GM23338 (cell line): ENCODE data around the gene NFE2L3. TPM values are rescaled to one million over a fixed set of nuclear protein-coding genes. Genes with fewer than 3 reads are reported as not detected.

Experiments
- ATAC-seq: fragments of 200-7000 bp; cut with Tn5 transposase; 3 replicates; pipeline ENCODE4 v1.9.1; 2020
- DNase-seq: peaks from one replicate; pipeline ENCODE4 v3.0.0-alpha.2; 2015; ENCODE audit warnings: low spot score
- H2AFZ ChIP-seq: fragments of 200-600 bp; sonication (generic); 2 replicates; pipeline ENCODE4 v1.8.0; 2016; ENCODE audit warnings: antibody characterized with exemption, mild to moderate bottlenecking, moderate library complexity
- H3F3A ChIP-seq: fragments of 200-600 bp; sonication (generic); replicated peaks from 2 replicates; pipeline ENCODE4 v1.8.0; 2017; ENCODE audit warnings: antibody characterized with exemption, mixed run types, low read depth
- H3K27ac ChIP-seq: fragments of 200-600 bp; sonication (generic); 2 replicates; pipeline ENCODE4 v1.6.1; 2016; ENCODE audit warnings: low read depth
- H3K27me3 ChIP-seq: fragments of 200-600 bp; sonication (generic); 2 replicates; pipeline ENCODE4 v1.8.0; 2016; ENCODE audit warnings: mild to moderate bottlenecking, mixed run types, moderate library complexity; ENCODE audit not compliant: insufficient read depth
- H3K36me3 ChIP-seq: fragments of 200-600 bp; sonication (generic); 2 replicates; pipeline ENCODE4 v1.8.0; 2016; ENCODE audit warnings: mild to moderate bottlenecking; ENCODE audit not compliant: insufficient read depth
- H3K4me1 ChIP-seq: fragments of 200-600 bp; sonication (generic); 2 replicates; pipeline ENCODE4 v1.8.0; 2016; ENCODE audit warnings: mild to moderate bottlenecking, moderate library complexity; ENCODE audit not compliant: insufficient read depth
- H3K4me2 ChIP-seq: fragments of 200-600 bp; sonication (generic); 2 replicates; pipeline ENCODE4 v1.7.1; 2017; ENCODE audit warnings: mixed run types
- H3K4me3 ChIP-seq: fragments of 200-600 bp; sonication (generic); 2 replicates; pipeline ENCODE4 v1.6.1; 2016; ENCODE audit warnings: mixed run types
- H3K79me2 ChIP-seq: fragments of 200-600 bp; sonication (generic); replicated peaks from 2 replicates; pipeline ENCODE4 v1.8.0; 2017; ENCODE audit warnings: mild to moderate bottlenecking; ENCODE audit not compliant: insufficient read depth
- H3K9me2 ChIP-seq: fragments of 200-600 bp; sonication (generic); 2 replicates; pipeline ENCODE4 v1.8.0; 2017; ENCODE audit not compliant: insufficient read depth
- H4K20me1 ChIP-seq: fragments of 200-600 bp; sonication (generic); replicated peaks from 2 replicates; pipeline ENCODE4 v1.8.0; 2017; ENCODE audit warnings: mild to moderate bottlenecking; ENCODE audit not compliant: insufficient read depth
- H3K27ac Mint-ChIP-seq: 2 replicates; pipeline ENCODE4 v1.8.0; 2020; ENCODE audit warnings: inconsistent platforms, mild to moderate bottlenecking, moderate library complexity, mixed read lengths
- H3K27me3 Mint-ChIP-seq: 3 replicates; pipeline ENCODE4 v1.8.0; 2022; ENCODE audit warnings: low read depth, mild to moderate bottlenecking, moderate library complexity, mixed read lengths, inconsistent platforms; ENCODE audit not compliant: insufficient read depth, poor library complexity
- H3K36me3 Mint-ChIP-seq: 3 replicates; pipeline ENCODE4 v1.8.0; 2021; ENCODE audit warnings: low read depth, mild to moderate bottlenecking, inconsistent platforms, moderate library complexity, mixed read lengths
- H3K4me1 Mint-ChIP-seq: 3 replicates; pipeline ENCODE4 v1.8.0; 2020; ENCODE audit warnings: mild to moderate bottlenecking, inconsistent platforms, mixed read lengths
- H3K4me3 Mint-ChIP-seq: 3 replicates; pipeline ENCODE4 v1.8.0; 2021; ENCODE audit warnings: moderate library complexity, mild to moderate bottlenecking, inconsistent platforms, mixed read lengths
- H3K9me3 Mint-ChIP-seq: 3 replicates; pipeline ENCODE4 v1.8.0; 2020; ENCODE audit warnings: moderate library complexity, mild to moderate bottlenecking, inconsistent platforms, mixed read lengths
- CTCF ChIP-seq, 2 experiments: fragments of 200-600 bp in 1 of 2; sonication (generic) in 1 of 2; conservative IDR thresholded peaks; 2 replicates each; pipeline versions ENCODE4 v1.5.1 to v1.6.1; 2016 to 2017; ENCODE audit warnings: antibody characterized with exemption in 2 of 2, low read depth in 2 of 2, mild to moderate bottlenecking in 2 of 2, moderate library complexity in 1 of 2
- ETS1 ChIP-seq: IDR thresholded peaks from 2 replicates; pipeline ENCODE4 v1.6.1; 2016; ENCODE audit warnings: antibody characterized with exemption
- EZH2 ChIP-seq: fragments of 200-600 bp; sonication (generic); IDR thresholded peaks from one replicate; pipeline ENCODE4 v1.8.0; 2017; ENCODE audit warnings: antibody characterized with exemption, mild to moderate bottlenecking, low read depth; ENCODE audit not compliant: unreplicated experiment
- EZH2phosphoT487 ChIP-seq: fragments of 200-600 bp; sonication (generic); IDR thresholded peaks from one replicate; pipeline ENCODE4 v1.8.1; 2018; ENCODE audit warnings: antibody characterized with exemption; ENCODE audit not compliant: unreplicated experiment
- JUNB ChIP-seq: IDR thresholded peaks from one replicate; pipeline ENCODE4 v1.6.1; 2016; ENCODE audit warnings: antibody characterized with exemption; ENCODE audit not compliant: unreplicated experiment
- NANOG ChIP-seq: IDR thresholded peaks from 2 replicates; pipeline ENCODE4 v1.6.1; 2016; ENCODE audit warnings: antibody characterized with exemption, borderline replicate concordance
- POLR2AphosphoS5 ChIP-seq: IDR thresholded peaks from 2 replicates; pipeline ENCODE4 v1.6.1; 2016; ENCODE audit warnings: antibody characterized with exemption, low read depth
- REST ChIP-seq: IDR thresholded peaks from one replicate; pipeline ENCODE4 v1.6.1; 2018; ENCODE audit warnings: antibody characterized with exemption; ENCODE audit not compliant: unreplicated experiment
- ZNF114 ChIP-seq: fragments of 250-450 bp; sonication (Bioruptor Pico); IDR thresholded peaks from 2 replicates; pipeline ENCODE4 v1.5.0; 2020; ENCODE audit warnings: mild to moderate bottlenecking, moderate library complexity
- ZNF331 ChIP-seq: fragments of 250-450 bp; sonication (Bioruptor Pico); IDR thresholded peaks from 2 replicates; pipeline ENCODE4 v1.5.0; 2020; ENCODE audit warnings: low read depth, mild to moderate bottlenecking, moderate library complexity
- ZNF462 ChIP-seq: fragments of 250-450 bp; sonication (Bioruptor Pico); IDR thresholded peaks from 2 replicates; pipeline ENCODE4 v1.5.0; 2020; ENCODE audit warnings: mild to moderate bottlenecking, moderate library complexity
- polyA plus RNA-seq: library from polyadenylated mRNA; unstranded; fragments of >200 nt; fragmentation: Nextera tagmentation; extraction: Ambion mirVana; gene quantifications from 2 replicates; pipeline ENCODE4 v1.2.1, GENCODE V29; 2016
- total RNA-seq: library from RNA; depleted of rRNA; stranded (reverse); fragments of >200 nt; shearing (Covaris generic); gene quantifications from 2 replicates; pipeline ENCODE4 v1.2.3, GENCODE V29; 2014

Gene NFE2L3
- total and polyA plus RNA-seq, 2 experiments from 2014 or later = 62.0 to 142 TPM

GRCh38 chr7:26203016-26203415, 51.0 kb downstream of the NFE2L3 start (continued):
- TF ChIP-seq EZH2phosphoT487 (no peak), ETS1 (no peak), EZH2 (no peak), ZNF114 (CRISPR knock-in tag) (no peak)

- Mint-ChIP-seq H3K36me3 (peaks cover 99% of the 10 kb centered on the region), H3K27me3 (peaks cover 7% of the 10 kb centered on the region), H3K4me3 (no peak overlapping the region), H3K9me3 (no peaks in the 10 kb centered on the region), H3K27ac (no peak overlapping the region), H3K4me1 (peaks cover 33% of the 10 kb centered on the region)
- Histone ChIP-seq H2AFZ (no peak overlapping the region), H3K4me1 (peaks cover 23% of the 10 kb centered on the region), H3K27me3 (no peaks in the 10 kb centered on the region), H3K27ac (no peak overlapping the region), H3K79me2 (peaks cover 78% of the 10 kb centered on the region), H3K4me2 (no peak overlapping the region), H4K20me1 (peaks cover 38% of the 10 kb centered on the region), H3F3A (peaks cover 16% of the 10 kb centered on the region), H3K36me3 (peaks cover 67% of the 10 kb centered on the region), H3K9me2 (no peaks in the 10 kb centered on the region), H3K4me3 (no peak overlapping the region)
- ATAC-seq = no peak
- TF ChIP-seq CTCF (conservative IDR thresholded peaks at IDR 0.05; ENCODE audit: low read depth in 2 of 2) = no peak
- TF ChIP-seq ZNF114 (CRISPR knock-in tag) = no peak
- TF ChIP-seq ETS1 = no peak
- no peak for TF ChIP-seq POLR2AphosphoS5
- no peak for TF ChIP-seq JUNB
- TF ChIP-seq ZNF462 (CRISPR knock-in tag) = no peak
- TF ChIP-seq ZNF331 (CRISPR knock-in tag) = no peak
- TF ChIP-seq EZH2 = no peak
- TF ChIP-seq EZH2phosphoT487 = no peak
- TF ChIP-seq NANOG = no peak
- no peak for TF ChIP-seq REST
- DNase-seq = no peak
Measured at GRCh38 chr7:26208040-26208439, 56.0 kb downstream of the NFE2L3 start.
